Endothelial cell of umbilical vein (primary cell): ENCODE results near the gene MTNR1B. TPM values are rescaled to one million over a fixed set of nuclear protein-coding genes. Genes with fewer than 3 reads are reported as not detected.

Experiments used
- BruUV-seq: library from RNA; stranded (reverse); fragments of 400-500 nt; replicated peaks from 2 replicates; lab custom pipeline; 2021; lab: Mats Ljungman, UMichigan
- CTCF ChIA-PET: fragments of 300-600, 350-600 bp; sonication (Branson Sonifier 250); formaldehyde crosslinking; loops from one replicate; lab custom pipeline; 2021; ENCODE audit warnings: antibody characterized with exemption, inconsistent platforms; lab: Charles Lee
- POLR2A ChIA-PET: fragments of 300-600, 350-600 bp; sonication (Branson Sonifier 250); formaldehyde crosslinking; loops from one replicate; lab custom pipeline; 2021; ENCODE audit warnings: antibody characterized with exemption, inconsistent platforms; lab: Charles Lee
- DNase-seq: peaks from one replicate; pipeline ENCODE4 v3.0.0-alpha.2; 2011; ENCODE audit warnings: low read depth, low spot score
- FAIRE-seq: peaks from 2 replicates; lab custom pipeline; 2011; peaks lifted over from hg19 to GRCh38; lab: Jason Lieb, UNC
- H2AFZ ChIP-seq: 2 replicates; pipeline ENCODE4 v1.6.0; 2012; ENCODE audit warnings: low read depth, low read length, control low read depth, inconsistent platforms
- H3K27ac ChIP-seq: 2 replicates; pipeline ENCODE4 v1.5.1; 2011; ENCODE audit warnings: low read depth, mild to moderate bottlenecking, control low read depth, low read length, moderate library complexity; ENCODE audit not compliant: insufficient read depth
- H3K27me3 ChIP-seq, 2 experiments: 2 replicates each; pipeline versions ENCODE4 v1.6.0 to v1.6.1; 2011; ENCODE audit warnings: low read length in 2 of 2, mixed read lengths in 1 of 2; ENCODE audit not compliant: control insufficient read depth in 2 of 2, insufficient read depth in 2 of 2
- H3K36me3 ChIP-seq, 2 experiments: 2 replicates in 1 of 2; 3 replicates in 1 of 2; pipeline ENCODE4 v1.5.1; 2011; ENCODE audit warnings: low read length in 2 of 2, mild to moderate bottlenecking in 1 of 2, moderate library complexity in 1 of 2; ENCODE audit not compliant: control insufficient read depth in 2 of 2, insufficient read depth in 2 of 2; ENCODE audit errors: extremely low read depth in 1 of 2
- H3K4me1 ChIP-seq: 3 replicates; pipeline ENCODE4 v1.5.1; 2011; ENCODE audit warnings: mild to moderate bottlenecking, low read length; ENCODE audit not compliant: control insufficient read depth, insufficient read depth; ENCODE audit errors: extremely low read depth
- H3K4me2 ChIP-seq: 2 replicates; pipeline ENCODE4 v1.6.1; 2011; ENCODE audit warnings: low read length, control low read depth, mixed read lengths; ENCODE audit not compliant: insufficient read depth
- H3K4me3 ChIP-seq, 3 experiments: fragments of 200-600 bp in 1 of 3; sonication (generic), shearing (Covaris generic) in 1 of 3; replicated peaks in 1 of 3; 2 replicates each; pipeline ENCODE4 v1.5.1; 2011 to 2016; ENCODE audit warnings: control low read depth in 3 of 3, low read length in 3 of 3, mild to moderate bottlenecking in 2 of 3, inconsistent platforms in 1 of 3, low read depth in 1 of 3, moderate library complexity in 1 of 3; ENCODE audit not compliant: insufficient read depth in 1 of 3
- H3K79me2 ChIP-seq: 2 replicates; pipeline ENCODE4 v1.6.0; 2012; ENCODE audit warnings: low read length, inconsistent platforms; ENCODE audit not compliant: control insufficient read depth, insufficient read depth
- H3K9ac ChIP-seq: replicated peaks from 2 replicates; pipeline ENCODE3; 2011; ENCODE audit warnings: low read length, control low read depth; ENCODE audit not compliant: insufficient read depth; ENCODE audit errors: extremely low read depth
- H3K9me1 ChIP-seq: replicated peaks from 3 replicates; pipeline ENCODE4 v1.6.0; 2011; ENCODE audit warnings: mild to moderate bottlenecking, low read length; ENCODE audit not compliant: control insufficient read depth, insufficient read depth; ENCODE audit errors: extremely low read depth
- H3K9me3 ChIP-seq: replicated peaks from 2 replicates; pipeline ENCODE4 v1.5.1; 2012; ENCODE audit warnings: low read length, inconsistent platforms; ENCODE audit not compliant: control insufficient read depth, insufficient read depth
- H4K20me1 ChIP-seq: replicated peaks from 2 replicates; pipeline ENCODE3; 2011; ENCODE audit warnings: mild to moderate bottlenecking, low read length; ENCODE audit not compliant: control insufficient read depth, insufficient read depth; ENCODE audit errors: extremely low read depth
- CTCF ChIP-seq, 2 donors: IDR thresholded peaks; 1 replicate in 1 of 2; 2 replicates in 1 of 2; pipeline ENCODE4 v1.5.1; 2011; ENCODE audit warnings: low read length in 2 of 2, mild to moderate bottlenecking in 2 of 2, moderate library complexity in 2 of 2, control low read depth in 1 of 2, inconsistent platforms in 1 of 2, low read depth in 1 of 2; ENCODE audit not compliant: insufficient read depth in 1 of 2; ENCODE audit errors: extremely low read depth in 1 of 2
- EZH2 ChIP-seq: IDR thresholded peaks from 2 replicates; pipeline ENCODE4 v1.6.1; 2012; ENCODE audit warnings: borderline replicate concordance, low read depth, mild to moderate bottlenecking, moderate library complexity, low read length, inconsistent platforms; ENCODE audit not compliant: severe bottlenecking
- FOS ChIP-seq: IDR thresholded peaks from 2 replicates; pipeline ENCODE4 v1.6.1; 2011; ENCODE audit warnings: mild to moderate bottlenecking, low read length, moderate library complexity, borderline replicate concordance; ENCODE audit not compliant: insufficient read depth
- GATA2 ChIP-seq: IDR thresholded peaks from 2 replicates; pipeline ENCODE4 v1.7.0; 2011; ENCODE audit warnings: low read depth, mild to moderate bottlenecking, moderate library complexity, mixed read lengths, low read length; ENCODE audit not compliant: insufficient read length, insufficient read depth
- JUN ChIP-seq: IDR thresholded peaks from 2 replicates; pipeline ENCODE4 v1.6.1; 2011; ENCODE audit warnings: borderline replicate concordance, low read depth; ENCODE audit not compliant: insufficient read length, insufficient read depth
- MAX ChIP-seq: IDR thresholded peaks from 2 replicates; pipeline ENCODE4 v1.6.1; 2011; ENCODE audit not compliant: insufficient read depth, insufficient read length
- MYC ChIP-seq: IDR thresholded peaks from one replicate; pipeline ENCODE4 v1.6.1; 2011; ENCODE audit warnings: mild to moderate bottlenecking, low read depth, low read length
- POLR2A ChIP-seq: IDR thresholded peaks from 2 replicates; pipeline ENCODE4 v1.6.1; 2012; ENCODE audit warnings: low read depth, mild to moderate bottlenecking, control low read depth, low read length
- POLR2AphosphoS5 ChIP-seq: IDR thresholded peaks from 2 replicates; pipeline ENCODE4 v1.6.1; 2012; ENCODE audit warnings: low read depth, mild to moderate bottlenecking, control low read depth, low read length, moderate library complexity; ENCODE audit not compliant: insufficient read depth
- dilution Hi-C: fragments of 300-500 bp; cut with MboI; formaldehyde crosslinking; loops from one replicate; pipeline ENCODE4 v1.15.0; 2019; ENCODE audit warnings: low sequenced_read_pairs; ENCODE audit not compliant: extremely low pct_ligation_motif_present
- intact Hi-C: fragments of 100-400 bp; cut with micrococcal nuclease; formaldehyde crosslinking; loops from one replicate; pipeline ENCODE4 v1.10.0; 2022
- polyA plus RNA-seq, 4 experiments: library from polyadenylated mRNA; depleted of rRNA in 3 of 4; stranded (reverse) in 3 of 4; unstranded in 1 of 4; fragments of >200 nt; gene quantifications; 2 replicates each; pipeline versions ENCODE4 v1.2.1 to v1.2.3, GENCODE V29; 2011 to 2012; ENCODE audit warnings: missing spikeins in 1 of 4
- total RNA-seq: library from RNA; stranded (reverse); gene quantifications from 2 replicates; pipeline ENCODE4 v1.2.3, GENCODE V29; 2021

MTNR1B gene
- total and polyA plus RNA-seq, 2 donors (not counting 3 experiments of a cell fraction or from before 2014, with no cell fraction given), result not detected

- dilution Hi-C loops, result no loop called here
Measured at GRCh38 chr11:92939305-92939704, 30.1 kb upstream of the MTNR1B start.

More at GRCh38 chr11:92939305-92939704, 30.1 kb upstream of the MTNR1B start:
- Histone ChIP-seq H2AFZ (no peak overlapping the region), H3K9me3 (no peaks in the 10 kb centered on the region), H3K79me2 (no peaks in the 10 kb centered on the region), H3K27me3 (no peaks in the 10 kb centered on the region), H3K36me3 (no peaks in the 10 kb centered on the region), H4K20me1 (no peaks in the 10 kb centered on the region), H3K9me1 (no peaks in the 10 kb centered on the region), H3K4me3 (no peak overlapping the region), H3K4me2 (no peak overlapping the region), H3K4me1 (no peaks in the 10 kb centered on the region), H3K9ac (no peak overlapping the region), H3K27ac (no peak overlapping the region)
- CTCF ChIA-PET, result interaction anchor here (5.9 kb wide), 1 partner anchor 287 kb away, joined by 136 read pairs; no protein-coding TSS in a partner anchor
- no peak for TF ChIP-seq POLR2AphosphoS5
- no peak for TF ChIP-seq JUN
- no peak for TF ChIP-seq FOS
- no peak for TF ChIP-seq EZH2
- no peak for TF ChIP-seq POLR2A
- no peak for TF ChIP-seq CTCF (IDR thresholded peaks at IDR 0.05; ENCODE audit: extremely low read depth in 1 of 2, insufficient read depth in 1 of 2, low read depth in 1 of 2, low read length in 2 of 2)
- no peak for TF ChIP-seq MYC
- no peak for TF ChIP-seq GATA2
- TF ChIP-seq MAX, result no peak
- no peak for DNase-seq
- POLR2A ChIA-PET, result no interaction called here
- intact Hi-C loops, result no loop called here
- no TSS peak for BruUV-seq
- FAIRE-seq, result no peak
